Medulla oblongata (tissue), 1 donor: ENCODE results near the gene CIBAR2.

Experiments
- DNase-seq: peaks from one replicate; pipeline ENCODE4 v3.0.0-alpha.2; 2015; ENCODE audit errors: extremely low spot score

CIBAR2 gene

DNA sequence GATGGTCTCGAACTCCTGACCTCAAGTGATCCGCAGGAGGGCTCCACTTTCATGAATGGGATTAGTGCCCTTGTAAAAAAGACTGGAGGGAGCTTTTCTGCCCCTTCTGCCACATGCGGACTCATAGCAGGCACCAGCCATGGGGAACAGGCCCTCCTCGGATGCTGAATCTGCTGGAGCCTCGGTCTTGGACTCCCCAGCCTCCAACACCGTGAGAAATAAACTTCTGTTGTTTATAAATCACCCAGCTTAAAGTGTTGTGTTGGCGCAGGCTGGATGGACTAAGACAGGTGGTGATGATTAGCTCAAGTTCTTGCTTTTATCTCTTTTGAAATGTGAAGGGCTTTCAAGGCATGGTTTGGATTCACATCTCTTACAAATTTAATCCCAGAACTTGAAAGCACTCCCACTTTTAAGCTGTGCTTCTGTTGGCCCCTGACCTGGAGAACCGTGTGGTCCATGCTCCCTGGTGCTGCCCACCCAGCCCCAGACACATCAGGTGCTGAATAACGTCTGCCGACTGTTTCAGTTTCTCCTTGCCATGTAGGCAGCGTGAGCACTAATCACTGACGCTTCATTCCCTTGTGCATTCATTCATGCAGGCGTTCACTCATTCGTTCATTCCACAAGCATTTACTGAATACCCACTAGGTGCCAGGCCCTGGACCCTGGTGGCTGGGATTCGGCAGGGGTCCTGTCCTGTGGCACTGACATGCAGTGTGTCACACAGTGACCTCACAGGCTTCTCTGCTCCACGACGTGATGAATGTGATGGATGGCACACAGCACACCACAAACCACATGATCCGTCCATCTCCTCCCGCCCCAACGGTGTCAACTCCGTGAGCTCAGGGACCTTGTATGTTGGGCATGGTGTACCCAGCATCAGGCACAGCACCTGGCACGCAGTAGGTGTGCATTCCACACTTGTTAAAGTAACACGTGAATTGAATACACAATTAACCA lies 8.9 kb downstream of the CIBAR2 start:
- DNase-seq, result no peak

- DNase-seq, result no peak
These were observed 10.2 kb downstream of the CIBAR2 start for GRCh38 chr16:85101956-85102630.

- DNase-seq, result no peak
These were observed 12.0 kb downstream of the CIBAR2 start for GRCh38 chr16:85100265-85100664.

DNA sequence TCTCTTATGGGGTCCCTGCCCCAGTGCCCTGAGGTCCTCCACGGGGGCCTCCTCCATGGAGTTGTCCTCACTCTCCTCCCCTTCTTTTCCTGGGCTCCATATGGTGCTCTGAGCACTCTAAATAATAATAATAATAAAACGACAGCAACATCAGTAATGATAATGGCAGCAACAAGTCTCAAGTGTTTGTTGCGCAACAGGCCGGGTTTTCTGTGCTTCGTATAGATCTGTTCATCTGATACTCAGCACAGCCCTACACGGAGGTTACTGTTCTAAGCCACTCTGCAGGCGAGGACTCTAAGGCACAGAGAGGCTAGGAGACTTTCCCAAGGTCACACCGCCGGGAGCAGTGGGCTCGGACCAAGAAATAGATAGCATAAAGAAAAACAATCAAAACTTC lies 13.7 kb downstream of the CIBAR2 start:
- DNase-seq, result no peak

DNA sequence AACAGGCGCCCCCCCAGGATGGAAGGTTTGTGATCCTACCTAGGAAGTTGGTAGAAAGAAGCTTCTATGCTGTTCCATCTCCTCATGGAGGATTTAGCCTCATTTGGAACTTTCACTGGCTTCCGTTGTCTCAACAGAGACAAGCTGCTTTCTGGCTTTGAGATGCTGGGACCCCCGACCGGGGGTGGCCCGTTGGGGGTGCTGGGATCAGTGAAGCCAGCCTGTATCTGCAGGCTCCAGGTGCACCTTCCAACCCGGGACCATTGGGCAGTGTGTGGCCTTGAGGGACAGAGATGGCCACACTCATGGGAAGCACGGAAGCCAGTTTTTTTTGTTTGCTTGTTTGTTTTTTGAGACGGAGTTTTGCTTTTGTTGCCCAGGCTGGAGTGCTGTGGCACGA lies 15.4 kb downstream of the CIBAR2 start:
- DNase-seq, result no peak

GRCh38 chr16:85094812-85095211 lies 17.5 kb downstream of the CIBAR2 start:
- DNase-seq, result no peak

- DNase-seq, result no peak
These were observed 18.0 kb downstream of the CIBAR2 start for GRCh38 chr16:85094176-85094805.

DNA sequence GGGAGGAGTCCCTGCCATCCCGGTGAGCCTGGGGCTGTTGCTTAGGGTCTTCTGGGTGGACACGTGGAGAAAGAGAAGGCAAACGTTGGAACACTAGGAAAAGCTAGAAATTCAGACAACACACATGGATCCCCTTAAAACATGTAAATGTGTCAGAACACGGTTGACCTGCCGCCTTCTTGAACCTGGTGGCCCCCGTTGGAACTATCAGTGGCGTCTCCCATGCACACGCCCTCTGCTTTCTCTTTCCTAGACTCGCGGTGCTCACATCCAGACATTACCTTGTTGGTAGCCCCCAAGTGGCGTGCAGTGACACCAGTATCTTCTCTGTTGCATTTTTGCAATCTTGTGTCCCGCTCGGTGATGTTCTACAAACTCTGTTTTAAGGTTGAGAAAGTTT lies 18.6 kb downstream of the CIBAR2 start:
- DNase-seq, result no peak

GRCh38 chr16:85092851-85093250 lies 19.4 kb downstream of the CIBAR2 start:
- no peak for DNase-seq

GRCh38 chr16:85092309-85092708 lies 20.0 kb downstream of the CIBAR2 start:
- no peak for DNase-seq

- peak; percentile 15 for DNase-seq
These were observed 20.8 kb downstream of the CIBAR2 start for GRCh38 chr16:85091522-85091910.

- DNase-seq, result peak; percentile 35
These were observed 21.3 kb downstream of the CIBAR2 start for GRCh38 chr16:85090873-85091521.

- no peak for DNase-seq
These were observed 22.1 kb downstream of the CIBAR2 start for GRCh38 chr16:85090181-85090580.

GRCh38 chr16:85089525-85089924 lies 22.7 kb downstream of the CIBAR2 start:
- no peak for DNase-seq

DNA sequence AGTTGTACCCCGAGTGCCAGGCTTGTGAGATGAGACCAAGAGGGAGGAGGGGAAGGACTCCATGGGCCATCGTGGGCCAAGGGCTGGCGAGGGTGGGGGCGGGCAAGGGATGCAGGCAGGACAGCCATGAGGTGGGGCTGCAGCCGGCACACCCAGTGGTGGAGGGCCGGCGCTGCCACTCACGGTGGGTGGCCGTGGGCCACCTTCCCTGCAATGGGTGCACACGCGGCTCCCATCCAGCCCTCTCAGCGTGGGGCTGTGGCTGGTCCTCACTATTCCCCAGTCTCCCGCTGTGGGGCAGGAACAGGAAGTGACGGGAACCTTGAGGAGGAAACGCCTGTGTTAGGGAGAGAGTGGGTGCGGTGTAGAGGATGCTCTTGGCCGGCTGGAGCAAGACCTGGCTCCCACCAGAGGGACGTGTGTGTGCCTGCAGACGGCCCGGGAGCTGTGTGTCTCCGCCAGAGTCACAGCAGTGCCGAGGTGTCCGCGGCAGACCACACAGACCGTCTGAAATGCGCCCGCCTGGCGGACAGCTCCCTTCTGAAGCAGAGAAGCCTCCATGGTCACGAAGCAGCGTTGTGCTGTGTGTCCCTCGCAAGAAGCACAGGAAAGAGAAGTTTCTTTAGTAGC lies 23.6 kb downstream of the CIBAR2 start:
- DNase-seq, result peak; percentile 26

DNA sequence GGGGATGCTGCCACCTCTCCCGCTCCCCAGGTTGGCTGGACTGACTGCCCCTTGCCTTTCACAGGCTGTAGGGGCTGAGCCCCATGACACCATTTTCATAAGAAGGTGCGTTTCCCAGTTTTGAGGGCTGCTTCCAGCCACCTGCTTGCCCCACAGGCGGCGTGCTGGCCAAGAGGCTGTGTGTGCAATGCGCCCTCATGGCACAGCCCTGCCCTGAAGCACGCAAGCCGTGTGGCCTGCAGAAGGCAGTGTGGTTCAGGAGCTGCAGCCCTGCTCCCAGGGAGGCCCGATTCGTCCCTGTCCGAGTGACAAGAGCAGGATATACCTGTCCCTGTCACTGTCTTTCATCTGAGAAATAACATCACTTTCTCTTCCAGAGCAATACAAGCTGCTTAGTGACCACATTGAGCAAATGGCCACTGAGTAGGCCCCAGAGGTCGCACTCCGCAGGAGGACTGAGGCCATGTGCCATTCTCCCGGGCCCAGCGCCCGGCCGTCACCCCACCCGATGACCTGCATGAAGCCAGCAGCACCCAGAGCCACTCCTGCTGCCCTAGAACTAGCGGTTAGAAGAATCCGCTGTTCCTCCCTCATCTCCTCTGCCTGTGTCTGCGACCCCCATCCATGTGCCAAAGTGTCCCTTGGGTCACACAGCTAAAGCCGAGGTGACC lies 24.2 kb downstream of the CIBAR2 start:
- no peak for DNase-seq

GRCh38 chr16:85086347-85087291 lies 25.7 kb downstream of the CIBAR2 start:
- DNase-seq, result peak; percentile 80

- no peak for DNase-seq
These were observed 26.6 kb downstream of the CIBAR2 start for GRCh38 chr16:85085721-85086120.

DNA sequence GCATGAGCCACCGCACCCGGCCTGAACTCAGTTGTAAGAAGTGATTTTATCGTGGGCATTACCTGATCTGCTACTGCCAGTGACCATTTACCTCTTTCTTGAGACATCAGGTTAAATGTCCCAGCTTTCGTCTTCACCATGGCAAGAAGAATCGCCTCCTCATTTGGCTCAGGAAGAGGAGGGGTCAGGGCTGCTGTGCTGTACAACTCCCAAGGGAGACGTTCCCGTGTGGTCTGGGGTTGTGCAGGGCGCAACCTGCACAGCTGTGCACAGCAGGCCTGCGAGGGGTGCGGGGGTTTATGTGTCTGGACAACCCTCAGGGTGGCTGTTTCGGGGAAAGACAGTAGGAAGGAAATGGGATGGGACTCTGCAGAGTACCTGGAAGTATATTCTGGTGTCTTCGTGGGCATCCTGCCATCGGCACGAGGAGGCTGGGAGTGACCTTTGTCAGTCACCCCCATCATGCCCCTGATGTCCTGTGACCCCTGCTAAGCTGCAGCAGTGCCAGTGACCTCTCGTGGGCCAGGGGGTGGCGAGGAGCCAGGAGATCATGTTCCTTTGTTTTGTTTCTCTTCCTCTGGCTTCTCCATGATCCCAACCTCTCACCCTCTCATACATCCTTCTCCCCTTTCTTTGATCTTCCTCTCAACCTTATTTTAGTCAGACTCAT lies 27.3 kb downstream of the CIBAR2 start:
- DNase-seq, result no peak
